Left ventricle myocardium inferior (tissue), 1 donor: ENCODE data around the gene CACNG8. TPM values are rescaled to one million over a fixed set of nuclear protein-coding genes. Genes with fewer than 3 reads are reported as not detected.

Experiments used
- DNase-seq: peaks from one replicate; pipeline ENCODE4 v3.0.0-alpha.2; 2020
- H3K27ac ChIP-seq: fragments of 200-600 bp; replicated peaks from 2 replicates; pipeline ENCODE4 v1.8.0; 2021
- H3K27me3 ChIP-seq: fragments of 200-600 bp; 2 replicates; pipeline ENCODE4 v1.8.0; 2021; ENCODE audit warnings: low read depth
- H3K36me3 ChIP-seq: fragments of 200-600 bp; 2 replicates; pipeline ENCODE4 v1.8.0; 2021
- H3K4me1 ChIP-seq: fragments of 200-600 bp; 2 replicates; pipeline ENCODE4 v1.8.0; 2021
- H3K4me3 ChIP-seq: fragments of 200-600 bp; 2 replicates; pipeline ENCODE4 v1.8.0; 2021; ENCODE audit warnings: mild to moderate bottlenecking, moderate library complexity
- H3K9me3 ChIP-seq: fragments of 200-600 bp; replicated peaks from 2 replicates; pipeline ENCODE4 v1.8.0; 2021
- CTCF ChIP-seq: fragments of 200-600 bp; IDR thresholded peaks from 2 replicates; pipeline ENCODE4 v1.8.0; 2021; ENCODE audit warnings: antibody characterized with exemption, mild to moderate bottlenecking, borderline replicate concordance
- intact Hi-C: fragments of 100-400 bp; cut with micrococcal nuclease; formaldehyde crosslinking; loops from one replicate; pipeline ENCODE4 v1.11.0; 2022
- total RNA-seq: library from RNA; stranded (reverse); fragmentation: NEBNext Ultra II Directional; extraction: Animal tissue kit (Norgen Biotek cat#: 25700); gene quantifications from one replicate; pipeline ENCODE4 v1.2.1, GENCODE V29; 2021
- donor health status: DM: no; HTN: yes; CAD: no; lungs with severe emphysema.

CACNG8 gene
- total RNA-seq, 1 donor from 2014 or later = 0.16 TPM

GRCh38 chr19:54017261-54017660 is 54.5 kb downstream of the CACNG8 start:
- Histone ChIP-seq H3K27ac (no peak overlapping the region), H3K4me3 (no peak overlapping the region), H3K27me3 (peaks cover 85% of the 10 kb centered on the region), H3K4me1 (no peaks in the 10 kb centered on the region), H3K9me3 (peaks cover 4% of the 10 kb centered on the region), H3K36me3 (no peaks in the 10 kb centered on the region)
- no peak for DNase-seq
- no peak for TF ChIP-seq CTCF
- intact Hi-C loops = no loop called here

- no peak overlapping the region for H3K4me3 ChIP-seq
- peaks cover 84% of the 10 kb centered on the region for H3K27me3 ChIP-seq
- no peak for DNase-seq
- H3K27ac ChIP-seq = no peak overlapping the region
- H3K4me1 ChIP-seq = peaks cover 6% of the 10 kb centered on the region
- intact Hi-C loops = loop anchor here (10.0 kb wide), 1 partner anchor 117 kb away; the partner anchor contains the start of gene CACNG7
- H3K36me3 ChIP-seq = no peaks in the 10 kb centered on the region
- H3K9me3 ChIP-seq = peaks cover 4% of the 10 kb centered on the region
- no peak for TF ChIP-seq CTCF
These were observed 58.6 kb downstream of the CACNG8 start for GRCh38 chr19:54021363-54021762.

GRCh38 chr19:54021932-54022331 is 59.2 kb downstream of the CACNG8 start:
- peaks cover 6% of the 10 kb centered on the region for H3K4me1 ChIP-seq
- H3K27ac ChIP-seq = no peak overlapping the region
- no peak for TF ChIP-seq CTCF
- no peak for DNase-seq
- intact Hi-C loops = loop anchor here (10.0 kb wide), 1 partner anchor 117 kb away; the partner anchor contains the start of gene CACNG7
- H3K27me3 ChIP-seq = peaks cover 84% of the 10 kb centered on the region
- peaks cover 4% of the 10 kb centered on the region for H3K9me3 ChIP-seq
- no peak overlapping the region for H3K4me3 ChIP-seq
- H3K36me3 ChIP-seq = no peaks in the 10 kb centered on the region

- Histone ChIP-seq H3K36me3 (no peaks in the 10 kb centered on the region), H3K4me3 (no peak overlapping the region), H3K9me3 (no peaks in the 10 kb centered on the region), H3K27ac (no peak overlapping the region), H3K27me3 (peaks cover 84% of the 10 kb centered on the region), H3K4me1 (peaks cover 6% of the 10 kb centered on the region)
- intact Hi-C loops = loop anchor here (10.0 kb wide), 1 partner anchor 118 kb away; the partner anchor contains the start of gene CACNG7
- no peak for DNase-seq
- TF ChIP-seq CTCF = no peak
These were observed 60.5 kb downstream of the CACNG8 start for GRCh38 chr19:54023191-54023590.

- Histone ChIP-seq H3K4me3 (no peak overlapping the region), H3K27me3 (peaks cover 85% of the 10 kb centered on the region), H3K27ac (no peak overlapping the region), H3K9me3 (no peaks in the 10 kb centered on the region), H3K36me3 (no peaks in the 10 kb centered on the region), H3K4me1 (peaks cover 6% of the 10 kb centered on the region)
- DNase-seq = no peak
- intact Hi-C loops = loop anchor here (10.0 kb wide), 1 partner anchor 120 kb away; the partner anchor contains the start of gene CACNG7
- TF ChIP-seq CTCF = no peak
These were observed 61.9 kb downstream of the CACNG8 start for GRCh38 chr19:54024660-54025059.
